Measurements from ENCODE around the gene RELN.

The RELN gene

DNA sequence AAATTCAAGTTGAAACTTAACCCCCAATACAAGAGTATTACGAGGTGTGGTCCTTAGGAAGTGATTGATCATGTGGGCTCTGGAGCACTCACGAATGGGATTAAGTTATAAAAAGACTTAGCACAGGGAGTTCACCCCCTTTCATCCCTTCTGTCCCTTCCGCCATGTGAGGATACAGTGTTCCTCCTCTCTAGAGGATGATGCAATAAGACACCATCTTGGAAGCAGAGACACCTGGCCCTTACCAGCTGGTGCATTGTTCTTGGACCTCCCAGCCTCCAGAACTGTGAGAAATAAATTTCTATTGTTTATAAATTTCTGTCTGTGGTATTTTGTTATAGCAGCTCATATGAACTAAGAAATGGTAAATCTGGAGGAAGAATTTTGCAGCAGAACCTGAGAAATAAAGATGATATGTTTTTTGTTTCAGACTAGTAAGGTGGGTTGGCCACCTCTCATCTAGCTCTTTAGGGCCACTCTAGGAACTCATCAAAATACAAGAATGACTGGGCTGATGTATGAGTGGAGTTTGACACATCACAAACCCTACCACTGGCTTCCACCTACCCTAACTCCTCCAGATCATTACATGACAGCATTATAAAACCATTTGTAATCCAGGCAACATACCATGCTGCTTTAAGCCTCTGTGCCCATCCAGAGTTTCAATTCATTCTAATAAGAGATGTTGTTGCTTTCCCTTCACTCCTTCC lies 565.8 kb downstream of the RELN start:
- no peaks in the 10 kb centered on the region for H3K4me1 ChIP-seq (ENCODE audit: control insufficient read depth, insufficient read depth, low read length)
- no peak overlapping the region for H3K9ac ChIP-seq (ENCODE audit: low read length)
- H3K9me3 ChIP-seq (ENCODE audit: control insufficient read depth, low read length), result no peaks in the 10 kb centered on the region
- no peak overlapping the region for H3K4me3 ChIP-seq (ENCODE audit: low read length)
- H3K36me3 ChIP-seq (ENCODE audit: control insufficient read depth, insufficient read depth, low read length), result no peaks in the 10 kb centered on the region
- no peaks in the 10 kb centered on the region for H3K27me3 ChIP-seq (ENCODE audit: control insufficient read depth, insufficient read depth, low read length)

All from mucosa of stomach (tissue), 1 donor.